Panc1 (cell line): ENCODE measurements around the gene SLC22A15. TPM values are rescaled to one million over a fixed set of nuclear protein-coding genes. Genes with fewer than 3 reads are reported as not detected.

Source experiments
- ATAC-seq: fragments of 200-7000 bp; cut with Tn5 transposase; 2 replicates; pipeline ENCODE4 v1.9.1; 2020; ENCODE audit warnings: mild to moderate bottlenecking, moderate library complexity
- BruUV-seq: library from RNA; stranded (reverse); fragments of 400-500 nt; replicated peaks from 2 replicates; lab custom pipeline; 2021; lab: Mats Ljungman, UMichigan
- CTCF ChIA-PET: fragments of 300-600 bp; sonication (Branson Sonifier 250); formaldehyde crosslinking; loops from one replicate; lab custom pipeline; 2022; ENCODE audit warnings: antibody characterized with exemption; lab: Charles Lee
- POLR2A ChIA-PET: fragments of 300-600 bp; sonication (Branson Sonifier 250); formaldehyde crosslinking; loops from one replicate; lab custom pipeline; 2022; ENCODE audit warnings: antibody characterized with exemption; lab: Charles Lee
- DNase-seq: peaks from one replicate; pipeline ENCODE4 v3.0.0-alpha.2; 2010; ENCODE audit warnings: low read depth, low spot score
- H3K27ac ChIP-seq: 2 replicates; pipeline ENCODE4 v1.5.1; 2011; ENCODE audit warnings: mild to moderate bottlenecking, low read length, inconsistent platforms
- H3K27me3 ChIP-seq: fragments of 200-500 bp; sonication (Bioruptor generic); 2 replicates; pipeline ENCODE4 v1.6.0; 2014; ENCODE audit warnings: low read length, inconsistent platforms; ENCODE audit not compliant: control insufficient read depth, insufficient read depth
- H3K36me3 ChIP-seq: fragments of 200-500 bp; sonication (Bioruptor generic); 2 replicates; pipeline ENCODE4 v1.5.1; 2014; ENCODE audit warnings: inconsistent platforms, mild to moderate bottlenecking, low read length, moderate library complexity; ENCODE audit not compliant: control insufficient read depth, insufficient read depth
- H3K4me1 ChIP-seq: 2 replicates; pipeline ENCODE4 v1.5.1; 2011; ENCODE audit warnings: inconsistent platforms, mild to moderate bottlenecking, low read length, moderate library complexity; ENCODE audit not compliant: control insufficient read depth, insufficient read depth
- H3K4me3 ChIP-seq, 2 experiments: 2 replicates each; pipeline ENCODE4 v1.5.1; 2011 to 2012; ENCODE audit warnings: low read depth in 2 of 2, low read length in 2 of 2, mild to moderate bottlenecking in 2 of 2, inconsistent platforms in 1 of 2, moderate library complexity in 1 of 2
- H3K9me3 ChIP-seq: fragments of 200-500 bp; sonication (Bioruptor generic); 2 replicates; pipeline ENCODE4 v1.5.1; 2014; ENCODE audit warnings: low read depth, mild to moderate bottlenecking, inconsistent platforms, low read length, moderate library complexity; ENCODE audit not compliant: control insufficient read depth, insufficient read depth
- POLR2AphosphoS5 ChIP-seq: IDR thresholded peaks from 2 replicates; pipeline ENCODE4 v1.6.1; 2012; ENCODE audit warnings: mild to moderate bottlenecking, low read depth, low read length, moderate library complexity
- REST ChIP-seq, 2 experiments: IDR thresholded peaks; 2 replicates each; pipeline ENCODE4 v1.6.1; 2011 to 2012; ENCODE audit warnings: low read depth in 2 of 2, control low read depth in 1 of 2, low read length in 1 of 2, mild to moderate bottlenecking in 1 of 2, moderate library complexity in 1 of 2; ENCODE audit not compliant: insufficient read depth in 1 of 2
- SIN3A ChIP-seq: IDR thresholded peaks from 2 replicates; pipeline ENCODE4 v1.6.1; 2012; ENCODE audit warnings: low read depth, mild to moderate bottlenecking, low read length, moderate library complexity, borderline replicate concordance; ENCODE audit not compliant: insufficient read depth
- TCF7L2 ChIP-seq: IDR thresholded peaks from 2 replicates; pipeline ENCODE4 v1.6.1; 2011; ENCODE audit warnings: mild to moderate bottlenecking, low read depth, low read length, inconsistent platforms
- in situ Hi-C: cut with HindIII; loops from 2 replicates; pipeline ENCODE4 v1.10.0; 2016; ENCODE audit warnings: low sequenced_read_pairs, low pct_unique_long_range_greater_than_20kb
- intact Hi-C: fragments of 100-400 bp; cut with micrococcal nuclease; formaldehyde crosslinking; loops from one replicate; pipeline ENCODE4 v1.10.0; 2022; ENCODE audit not compliant: unreplicated experiment
- total RNA-seq: library from RNA; stranded (reverse); gene quantifications from one replicate; pipeline ENCODE4 v1.2.1, GENCODE V29; 2021; ENCODE audit not compliant: unreplicated experiment
- TF ChIP-seq, protein P1 (sequence below): fragments of 450-650 bp; IDR thresholded peaks from 2 replicates; pipeline ENCODE4 v1.5.1; 2017; ENCODE audit warnings: mild to moderate bottlenecking

SLC22A15 gene
- total RNA-seq, 1 experiment from 2014 or later, result 0.21 TPM

- TF ChIP-seq, protein P1, sequence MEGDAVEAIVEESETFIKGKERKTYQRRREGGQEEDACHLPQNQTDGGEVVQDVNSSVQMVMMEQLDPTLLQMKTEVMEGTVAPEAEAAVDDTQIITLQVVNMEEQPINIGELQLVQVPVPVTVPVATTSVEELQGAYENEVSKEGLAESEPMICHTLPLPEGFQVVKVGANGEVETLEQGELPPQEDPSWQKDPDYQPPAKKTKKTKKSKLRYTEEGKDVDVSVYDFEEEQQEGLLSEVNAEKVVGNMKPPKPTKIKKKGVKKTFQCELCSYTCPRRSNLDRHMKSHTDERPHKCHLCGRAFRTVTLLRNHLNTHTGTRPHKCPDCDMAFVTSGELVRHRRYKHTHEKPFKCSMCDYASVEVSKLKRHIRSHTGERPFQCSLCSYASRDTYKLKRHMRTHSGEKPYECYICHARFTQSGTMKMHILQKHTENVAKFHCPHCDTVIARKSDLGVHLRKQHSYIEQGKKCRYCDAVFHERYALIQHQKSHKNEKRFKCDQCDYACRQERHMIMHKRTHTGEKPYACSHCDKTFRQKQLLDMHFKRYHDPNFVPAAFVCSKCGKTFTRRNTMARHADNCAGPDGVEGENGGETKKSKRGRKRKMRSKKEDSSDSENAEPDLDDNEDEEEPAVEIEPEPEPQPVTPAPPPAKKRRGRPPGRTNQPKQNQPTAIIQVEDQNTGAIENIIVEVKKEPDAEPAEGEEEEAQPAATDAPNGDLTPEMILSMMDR, result no peak
- TF ChIP-seq TCF7L2 (no peak), REST (IDR thresholded peaks at IDR 0.05; ENCODE audit: insufficient read depth in 1 of 2, low read depth in 2 of 2, low read length in 1 of 2) (no peak), POLR2AphosphoS5 (no peak), SIN3A (no peak)
- no peaks in the 10 kb centered on the region for H3K9me3 ChIP-seq
- H3K4me3 ChIP-seq, result no peak within 1 kb of the TSS
- H3K27ac ChIP-seq, result no peak within 1 kb of the TSS
- DNase-seq, result no peak
- no peaks in the 10 kb centered on the region for H3K4me1 ChIP-seq
- in situ Hi-C loops, result no loop called here
- ChIA-PET POLR2A (no interaction called here), CTCF (no interaction called here)
- no peaks in the 10 kb centered on the region for H3K36me3 ChIP-seq
- no peaks in the 10 kb centered on the region for H3K27me3 ChIP-seq
- intact Hi-C loops, result no loop called here
- BruUV-seq, result no TSS peak
- no peak for ATAC-seq
Measured at GRCh38 chr1:116110567-116111523, 134.5 kb downstream of the SLC22A15 start, which contains the start of gene MAB21L3. Gene MAB21L3, plus strand, starts transcription at chr1:116111399. Its CDS starts 1,217 bp downstream, at chr1:116112616.

GRCh38 chr1:116111524-116112021 is 135.3 kb downstream of the SLC22A15 start:
- CTCF ChIA-PET, result no interaction called here
- Histone ChIP-seq H3K27me3 (no peaks in the 10 kb centered on the region), H3K36me3 (no peaks in the 10 kb centered on the region), H3K4me3 (no peak overlapping the region), H3K27ac (no peak overlapping the region), H3K4me1 (no peaks in the 10 kb centered on the region), H3K9me3 (no peaks in the 10 kb centered on the region)
- no peak for TF ChIP-seq TCF7L2
- TF ChIP-seq, protein P1, result no peak
- no peak for DNase-seq
- POLR2A ChIA-PET, result no interaction called here
- no TSS peak for BruUV-seq
- in situ Hi-C loops, result no loop called here
- no peak for ATAC-seq
- intact Hi-C loops, result no loop called here
